HepG2 (cell line): Measurements from ENCODE around the gene TSKU. TPM values are rescaled to one million over a fixed set of nuclear protein-coding genes. Genes with fewer than 3 reads are reported as not detected.

ENCODE experiments used
- CC2D1A ChIP-seq: sonication (generic); formaldehyde crosslinking; IDR thresholded peaks from 2 replicates; pipeline ENCODE4 v1.8.1; 2023; ENCODE audit warnings: mild to moderate bottlenecking, missing genetic modification reagents
- FIP1L1 ChIP-seq: fragments of 200-400 bp; formaldehyde crosslinking; IDR thresholded peaks from 2 replicates; pipeline ENCODE4 v1.6.1; 2018; ENCODE audit warnings: low read depth, mild to moderate bottlenecking, low read length, moderate library complexity, borderline replicate concordance; ENCODE audit not compliant: insufficient read depth
- KDM2A ChIP-seq: sonication (generic); formaldehyde crosslinking; IDR thresholded peaks from 2 replicates; pipeline ENCODE4 v1.4.0; 2020; ENCODE audit warnings: low read depth, missing genetic modification reagents, borderline replicate concordance
- MED13 ChIP-seq: sonication (generic); formaldehyde crosslinking; IDR thresholded peaks from 2 replicates; pipeline ENCODE4 v1.5.0; 2020; ENCODE audit warnings: missing genetic modification reagents
- ONECUT2 ChIP-seq: sonication (generic); formaldehyde crosslinking; IDR thresholded peaks from 2 replicates; pipeline ENCODE4 v1.4.0; 2020; ENCODE audit warnings: missing genetic modification reagents
- SPEN ChIP-seq: sonication (generic); formaldehyde crosslinking; IDR thresholded peaks from 2 replicates; pipeline ENCODE4 v1.5.1; 2020; ENCODE audit warnings: low read depth, mild to moderate bottlenecking, missing genetic modification reagents
- TAF15 ChIP-seq: fragments of 200-400 bp; formaldehyde crosslinking; IDR thresholded peaks from one replicate; pipeline ENCODE4 v1.6.1; 2018; ENCODE audit warnings: mild to moderate bottlenecking, low read depth, low read length; ENCODE audit not compliant: poor library complexity, severe bottlenecking
- TEAD2 ChIP-seq: sonication (generic); formaldehyde crosslinking; IDR thresholded peaks from 2 replicates; pipeline ENCODE4 v1.9.0; 2021; ENCODE audit warnings: missing genetic modification reagents
- ZBTB44 ChIP-seq: sonication (generic); formaldehyde crosslinking; IDR thresholded peaks from 2 replicates; pipeline ENCODE4 v1.4.0; 2020; ENCODE audit warnings: missing genetic modification reagents
- ZNF142 ChIP-seq: sonication (generic); formaldehyde crosslinking; IDR thresholded peaks from 2 replicates; pipeline ENCODE4 v1.4.0; 2020; ENCODE audit warnings: missing genetic modification reagents
- ZNF17 ChIP-seq: sonication (generic); formaldehyde crosslinking; IDR thresholded peaks from 2 replicates; pipeline ENCODE4 v1.5.0; 2020; ENCODE audit warnings: mild to moderate bottlenecking, missing genetic modification reagents
- ZNF232 ChIP-seq: sonication (generic); formaldehyde crosslinking; IDR thresholded peaks from 2 replicates; pipeline ENCODE4 v1.4.0; 2020; ENCODE audit warnings: missing genetic modification reagents, borderline replicate concordance
- ZNF276 ChIP-seq: sonication (generic); formaldehyde crosslinking; IDR thresholded peaks from 2 replicates; pipeline ENCODE4 v1.4.0; 2020; ENCODE audit warnings: mild to moderate bottlenecking, low read depth, missing genetic modification reagents
- ZNF354B ChIP-seq: sonication (generic); formaldehyde crosslinking; IDR thresholded peaks from 2 replicates; pipeline ENCODE4 v1.8.0; 2022; ENCODE audit warnings: mild to moderate bottlenecking, missing genetic modification reagents
- ZNF446 ChIP-seq: sonication (generic); formaldehyde crosslinking; IDR thresholded peaks from 2 replicates; pipeline ENCODE4 v1.5.0; 2020; ENCODE audit warnings: mild to moderate bottlenecking, missing genetic modification reagents
- ZNF468 ChIP-seq: sonication (generic); formaldehyde crosslinking; IDR thresholded peaks from 2 replicates; pipeline ENCODE4 v1.8.0; 2022; ENCODE audit warnings: mild to moderate bottlenecking, moderate library complexity, missing genetic modification reagents
- ZNF639 ChIP-seq: conservative IDR thresholded peaks from 2 replicates; pipeline ENCODE4 v1.6.1; 2018; ENCODE audit warnings: missing genetic modification reagents
- ZNF652 ChIP-seq: IDR thresholded peaks from 2 replicates; pipeline ENCODE4 v1.6.1; 2016; ENCODE audit warnings: low read depth, borderline replicate concordance
- polyA plus RNA-seq, 8 experiments: library from polyadenylated mRNA; depleted of rRNA in 3 of 8; stranded (reverse) in 7 of 8; unstranded in 1 of 8; fragments of >200 nt; fragmentation: Illumina TruSeq in 4 of 8; extraction: Trizol in 4 of 8; gene quantifications; 2 replicates each; pipeline versions ENCODE4 v1.2.1 to v1.2.3, GENCODE V29; 2011 to 2016; ENCODE audit warnings: low read depth in 4 of 8, missing spikeins in 1 of 8, mixed read lengths in 1 of 8; ENCODE audit not compliant: insufficient read depth in 1 of 8
- total RNA-seq, 5 experiments: library from RNA; depleted of rRNA; stranded (reverse); fragments of >200 nt; fragmentation: Illumina TruSeq; extraction: Trizol; gene quantifications; 2 replicates each; pipeline ENCODE4 v1.2.3, GENCODE V29; 2016; ENCODE audit warnings: low read depth in 1 of 5

The TSKU gene
- total and polyA plus RNA-seq, 2 of the 13 experiments (the other 11 are each of a cell fraction or from before 2014, with no cell fraction given), result 20.3 to 21.4 TPM

GRCh38 chr11:76769645-76770586 is 13.2 kb upstream of the TSKU start (continued):
- TF ChIP-seq ZNF142 (CRISPR knock-in tag) (no peak), MED13 (CRISPR knock-in tag) (peak; percentile 63; the same call in 1 of the 2 replicates), ONECUT2 (CRISPR knock-in tag) (no peak), SPEN (peak; percentile 61; the same call in 1 of the 2 replicates), ZBTB44 (no peak), KDM2A (CRISPR knock-in tag) (peak; percentile 72), ZNF446 (no peak), TEAD2 (CRISPR knock-in tag) (no peak), ZNF276 (no peak), FIP1L1 (no peak), ZNF232 (CRISPR knock-in tag) (no peak), ZNF17 (CRISPR knock-in tag) (no peak), ZNF652 (CRISPR knock-in tag) (no peak), ZNF468 (CRISPR knock-in tag) (no peak), TAF15 (no peak), ZNF354B (CRISPR knock-in tag) (no peak), ZNF639 (no peak), CC2D1A (CRISPR knock-in tag) (no peak)
